Femur (tissue), 1 donor: ENCODE data around the gene RFT1.
"Not testable (repeated sequence)": the region's sequence is repeated elsewhere in the genome, so short reads cannot be mapped to it uniquely, and the experiment has no call there.

Source experiments
- DNase-seq: peaks from one replicate; pipeline ENCODE4 v3.0.0-alpha.2; 2017

Gene RFT1

GRCh38 chr3:53056442-53056841, 73.8 kb downstream of the RFT1 start:
- DNase-seq, result no peak

- DNase-seq, result not testable (repeated sequence)
These were observed 76.0 kb downstream of the RFT1 start for GRCh38 chr3:53054233-53054632.

GRCh38 chr3:53051929-53052328, 78.3 kb downstream of the RFT1 start:
- no peak for DNase-seq

- no peak for DNase-seq
These were observed 80.2 kb downstream of the RFT1 start for GRCh38 chr3:53049987-53050386.

GRCh38 chr3:53046171-53047170, 83.8 kb downstream of the RFT1 start:
- DNase-seq, result peak; percentile 61

GRCh38 chr3:53045518-53046170, 84.6 kb downstream of the RFT1 start, which contains the start of gene SFMBT1:
TSS of gene SFMBT1 (minus strand) at chr3:53046073. CDS start at chr3:52969128, 76,945 bp downstream.
- peak; percentile 78 for DNase-seq

GRCh38 chr3:53044711-53045517, 85.3 kb downstream of the RFT1 start:
- peak; percentile 53 for DNase-seq

GRCh38 chr3:53044371-53044710, 85.9 kb downstream of the RFT1 start:
- no peak for DNase-seq

GRCh38 chr3:53043738-53044137, 86.5 kb downstream of the RFT1 start:
- DNase-seq, result no peak

GRCh38 chr3:53042651-53043050, 87.6 kb downstream of the RFT1 start:
- DNase-seq, result no peak

GRCh38 chr3:53040351-53040820, 89.8 kb downstream of the RFT1 start:
- no peak for DNase-seq

- no peak for DNase-seq
These were observed 90.9 kb downstream of the RFT1 start for GRCh38 chr3:53039376-53039752.

- no peak for DNase-seq
These were observed 91.4 kb downstream of the RFT1 start for GRCh38 chr3:53038679-53039375.
